Hepatocyte (in vitro differentiated cells): ENCODE results near the gene SPATS2. TPM values are rescaled to one million over a fixed set of nuclear protein-coding genes. Genes with fewer than 3 reads are reported as not detected.

Experiments used
- DNase-seq: peaks from one replicate; pipeline ENCODE4 v3.0.0-alpha.2; 2016; ENCODE audit warnings: low spot score
- H2AFZ ChIP-seq: fragments of 200-600 bp; sonication (generic); 2 replicates; pipeline ENCODE4 v1.6.0; 2016; ENCODE audit warnings: antibody characterized with exemption, mild to moderate bottlenecking
- H3K27ac ChIP-seq: fragments of 200-600 bp; sonication (generic); 2 replicates; pipeline ENCODE4 v1.5.1; 2016; ENCODE audit warnings: mild to moderate bottlenecking
- H3K27me3 ChIP-seq: fragments of 200-600 bp; sonication (generic); 2 replicates; pipeline ENCODE4 v1.6.1; 2016
- H3K36me3 ChIP-seq: fragments of 200-600 bp; sonication (generic); replicated peaks from 2 replicates; pipeline ENCODE4 v1.5.1; 2016; ENCODE audit warnings: low read depth; ENCODE audit not compliant: insufficient read depth
- H3K4me1 ChIP-seq: fragments of 200-600 bp; sonication (generic); 2 replicates; pipeline ENCODE4 v1.5.1; 2016; ENCODE audit warnings: mild to moderate bottlenecking, moderate library complexity; ENCODE audit not compliant: insufficient read depth
- H3K4me2 ChIP-seq: fragments of 200-600 bp; sonication (generic); 2 replicates; pipeline ENCODE4 v1.6.0; 2016
- H3K4me3 ChIP-seq: fragments of 200-600 bp; sonication (generic); 2 replicates; pipeline ENCODE4 v1.5.1; 2016; ENCODE audit warnings: mild to moderate bottlenecking
- H3K79me2 ChIP-seq: fragments of 200-600 bp; sonication (generic); 2 replicates; pipeline ENCODE4 v1.6.0; 2017; ENCODE audit warnings: mild to moderate bottlenecking
- H3K9me2 ChIP-seq: fragments of 200-600 bp; sonication (generic); replicated peaks from 2 replicates; pipeline ENCODE4 v1.6.0; 2017; ENCODE audit warnings: mild to moderate bottlenecking; ENCODE audit not compliant: insufficient read depth
- H3K9me3 ChIP-seq: fragments of 200-600 bp; sonication (generic); 2 replicates; pipeline ENCODE4 v1.5.1; 2016; ENCODE audit warnings: low read depth, mild to moderate bottlenecking
- H4K20me1 ChIP-seq: fragments of 200-600 bp; sonication (generic); 2 replicates; pipeline ENCODE4 v1.6.0; 2016; ENCODE audit warnings: mild to moderate bottlenecking; ENCODE audit not compliant: insufficient read depth, poor library complexity, severe bottlenecking
- CTCF ChIP-seq: fragments of 200-600 bp; sonication (generic); IDR thresholded peaks from 2 replicates; pipeline ENCODE4 v1.5.1; 2016; ENCODE audit warnings: antibody characterized with exemption, mild to moderate bottlenecking; ENCODE audit not compliant: poor library complexity
- EZH2 ChIP-seq: fragments of 200-600 bp; sonication (generic); IDR thresholded peaks from 2 replicates; pipeline ENCODE4 v1.6.1; 2016; ENCODE audit warnings: antibody characterized with exemption, mild to moderate bottlenecking, borderline replicate concordance
- EZH2phosphoT487 ChIP-seq: fragments of 200-600 bp; sonication (generic); IDR thresholded peaks from one replicate; pipeline ENCODE4 v1.6.1; 2018; ENCODE audit warnings: antibody characterized with exemption, mild to moderate bottlenecking, low read depth, moderate library complexity; ENCODE audit not compliant: unreplicated experiment, severe bottlenecking
- WGBS: methylation state at CpG from one replicate; pipeline ENCODE4 v1.1.6; 2016; ENCODE audit warnings: low lambda C conversion rate; ENCODE audit errors: missing lambda C conversion rate; 5-methylcytosine and 5-hydroxymethylcytosine counted together
- polyA plus RNA-seq: library from polyadenylated mRNA; unstranded; fragments of >200 nt; fragmentation: Nextera tagmentation; extraction: Ambion mirVana; gene quantifications from 2 replicates; pipeline ENCODE4 v1.2.1, GENCODE V29; 2016
- total RNA-seq: library from RNA; depleted of rRNA; stranded (reverse); fragments of >200 nt; gene quantifications from 2 replicates; pipeline ENCODE4 v1.2.3, GENCODE V29; 2014

Gene SPATS2
- total and polyA plus RNA-seq, 2 experiments from 2014 or later: 24.9 to 39.8 TPM

- peaks cover 5% of the 10 kb centered on the region for H3K4me1 ChIP-seq
- H3K27ac ChIP-seq: no peak overlapping the region
- no peaks in the 10 kb centered on the region for H3K36me3 ChIP-seq
- H4K20me1 ChIP-seq: no peaks in the 10 kb centered on the region
- no peak overlapping the region for H3K4me2 ChIP-seq
- no peaks in the 10 kb centered on the region for H3K9me3 ChIP-seq
- 97% methylated on average over 14 of the region's 14 CpGs for WGBS
- DNase-seq: no peak
- H3K9me2 ChIP-seq: no peaks in the 10 kb centered on the region
- H3K4me3 ChIP-seq: no peak overlapping the region
- no peaks in the 10 kb centered on the region for H3K27me3 ChIP-seq
- TF ChIP-seq EZH2phosphoT487 (no peak), CTCF (no peak), EZH2 (no peak)
- H2AFZ ChIP-seq: no peak overlapping the region
- H3K79me2 ChIP-seq: peaks cover 25% of the 10 kb centered on the region
Observed at GRCh38 chr12:49563951-49564685, 196.9 kb downstream of the SPATS2 start.

- no peak overlapping the region for H3K27ac ChIP-seq
- peaks cover 5% of the 10 kb centered on the region for H3K4me1 ChIP-seq
- H3K36me3 ChIP-seq: no peaks in the 10 kb centered on the region
- 96% methylated on average over 8 of the region's 8 CpGs for WGBS
- DNase-seq: no peak
- H4K20me1 ChIP-seq: no peaks in the 10 kb centered on the region
- TF ChIP-seq EZH2 (no peak), CTCF (no peak)
- H3K9me2 ChIP-seq: no peaks in the 10 kb centered on the region
- no peaks in the 10 kb centered on the region for H3K27me3 ChIP-seq
- no peak overlapping the region for H3K4me3 ChIP-seq
- H3K79me2 ChIP-seq: peaks cover 32% of the 10 kb centered on the region
- no peaks in the 10 kb centered on the region for H3K9me3 ChIP-seq
- H2AFZ ChIP-seq: no peak overlapping the region
- no peak overlapping the region for H3K4me2 ChIP-seq
Observed at GRCh38 chr12:49564686-49565405, 197.6 kb downstream of the SPATS2 start.

GRCh38 chr12:49565406-49566265 is 198.4 kb downstream of the SPATS2 start:
- no peaks in the 10 kb centered on the region for H3K9me2 ChIP-seq
- WGBS: 94% methylated on average over 12 of the region's 12 CpGs
- H2AFZ ChIP-seq: no peak overlapping the region
- no peak overlapping the region for H3K4me3 ChIP-seq
- TF ChIP-seq CTCF: no peak
- TF ChIP-seq EZH2phosphoT487: no peak
- no peak for TF ChIP-seq EZH2
- H3K4me1 ChIP-seq: peaks cover 5% of the 10 kb centered on the region
- H3K36me3 ChIP-seq: no peaks in the 10 kb centered on the region
- H4K20me1 ChIP-seq: no peaks in the 10 kb centered on the region
- no peaks in the 10 kb centered on the region for H3K27me3 ChIP-seq
- H3K79me2 ChIP-seq: peaks cover 40% of the 10 kb centered on the region
- no peak overlapping the region for H3K27ac ChIP-seq
- H3K9me3 ChIP-seq: no peaks in the 10 kb centered on the region
- no peak for DNase-seq
- H3K4me2 ChIP-seq: no peak overlapping the region
